ENCODE results near the gene EPS8.

Gene EPS8

DNA sequence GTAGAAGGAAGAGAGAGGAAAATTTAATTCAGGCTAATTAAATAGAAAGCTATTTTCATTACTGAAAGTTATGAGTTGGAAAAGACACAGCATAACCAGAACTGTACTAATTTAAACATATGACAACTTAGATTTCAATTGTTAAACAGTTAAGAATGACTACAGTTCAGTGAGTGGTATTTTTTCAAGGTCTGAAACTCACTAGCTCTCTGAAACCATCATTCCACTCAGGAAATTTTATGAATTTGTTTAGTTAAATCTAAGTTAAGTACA, 62.4 kb downstream of the EPS8 start:
- no peaks in the 10 kb centered on the region for H3K9me3 ChIP-seq (ENCODE audit: insufficient read depth, low read length)
- DNase-seq (ENCODE audit: low read depth, low spot score), result no peak
- no peaks in the 10 kb centered on the region for H3K36me3 ChIP-seq (ENCODE audit: insufficient read depth, insufficient read length, low read length)
- H3K4me1 ChIP-seq (ENCODE audit: insufficient read depth, insufficient read length), result no peaks in the 10 kb centered on the region
- H3K27me3 ChIP-seq (ENCODE audit: insufficient read depth, insufficient read length), result no peaks in the 10 kb centered on the region
- no peak overlapping the region for H3K4me3 ChIP-seq (ENCODE audit: insufficient read length, low read depth)
- TF ChIP-seq YY1 (IDR thresholded peaks at IDR 0.05; ENCODE audit: insufficient read depth, insufficient read length) (no peak), SUZ12 (IDR thresholded peaks at IDR 0.05; ENCODE audit: extremely low read depth, insufficient read depth, insufficient read length) (no peak), ZNF274 (IDR thresholded peaks at IDR 0.05; ENCODE audit: low read depth, low read length) (no peak)
- no peak overlapping the region for H3K9ac ChIP-seq (ENCODE audit: insufficient read length, low read depth)

DNA sequence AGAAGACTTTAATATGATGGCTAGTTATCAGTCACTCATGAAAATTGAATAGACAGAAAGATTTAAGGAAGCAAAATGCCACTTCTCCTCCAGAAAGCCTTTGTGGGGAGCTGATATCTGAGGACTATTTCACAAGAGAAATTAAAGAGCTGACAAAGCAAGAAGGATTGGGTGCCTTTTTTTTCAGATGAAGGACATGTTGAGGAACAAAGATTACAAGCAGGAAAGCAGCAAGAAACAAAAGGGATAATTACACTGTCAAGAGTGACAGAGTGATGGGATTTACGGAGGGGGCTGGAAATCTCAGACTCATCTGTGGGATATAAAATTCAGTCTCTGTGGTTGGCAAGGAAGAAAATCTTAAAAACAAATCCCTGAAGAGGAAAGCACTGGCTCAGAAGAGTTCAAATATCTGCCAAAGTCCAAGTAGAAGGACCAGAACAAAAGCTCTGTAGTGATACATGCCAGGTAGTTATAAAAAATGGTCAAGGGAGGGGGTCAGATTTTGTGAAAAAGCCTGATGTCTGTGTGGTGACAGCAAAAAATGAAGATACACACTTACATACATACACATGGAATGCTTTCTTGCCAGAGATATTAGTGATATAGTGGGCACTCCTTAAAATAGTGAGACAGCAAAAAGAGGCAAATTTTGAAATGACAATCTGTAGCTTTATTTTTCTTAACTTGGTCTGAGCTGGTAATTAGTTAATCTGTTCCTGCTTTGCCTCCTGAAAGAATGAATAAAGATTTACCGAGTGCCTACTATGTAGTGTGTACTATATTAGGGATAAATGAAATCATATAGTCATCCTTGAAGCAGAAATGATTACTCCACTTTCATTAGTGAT, 62.9 kb downstream of the EPS8 start:
- no peak for TF ChIP-seq YY1 (IDR thresholded peaks at IDR 0.05; ENCODE audit: insufficient read depth, insufficient read length)
- TF ChIP-seq ZNF274 (IDR thresholded peaks at IDR 0.05; ENCODE audit: low read depth, low read length), result no peak
- TF ChIP-seq SUZ12 (IDR thresholded peaks at IDR 0.05; ENCODE audit: extremely low read depth, insufficient read depth, insufficient read length), result no peak
- Histone ChIP-seq H3K36me3 (ENCODE audit: insufficient read depth, insufficient read length, low read length) (no peaks in the 10 kb centered on the region), H3K4me1 (ENCODE audit: insufficient read depth, insufficient read length) (no peaks in the 10 kb centered on the region), H3K9me3 (ENCODE audit: insufficient read depth, low read length) (no peaks in the 10 kb centered on the region), H3K4me3 (ENCODE audit: insufficient read length, low read depth) (no peak overlapping the region), H3K9ac (ENCODE audit: insufficient read length, low read depth) (no peak overlapping the region), H3K27me3 (ENCODE audit: insufficient read depth, insufficient read length) (no peaks in the 10 kb centered on the region)
- DNase-seq (ENCODE audit: low read depth, low spot score), result no peak

DNA sequence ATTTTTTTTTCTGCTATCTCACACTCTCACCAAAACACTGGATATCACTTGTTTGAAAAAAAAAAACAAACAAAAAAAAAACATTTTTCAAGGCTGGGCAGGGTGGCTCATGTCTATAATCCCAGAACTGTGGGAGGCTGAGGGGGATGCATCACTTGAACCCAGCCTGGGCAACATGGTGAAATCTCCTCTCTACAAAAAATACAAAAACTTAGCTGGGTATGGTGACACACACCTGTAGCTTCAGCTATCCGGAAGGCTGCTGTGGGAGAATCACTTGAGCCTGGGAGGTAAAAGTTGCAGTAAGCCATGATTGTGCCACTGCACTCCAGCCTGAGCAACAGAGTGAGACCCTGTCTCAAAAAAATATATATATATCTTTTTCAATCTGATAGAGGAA, 66.2 kb downstream of the EPS8 start:
- Histone ChIP-seq H3K4me3 (ENCODE audit: insufficient read length, low read depth) (no peak overlapping the region), H3K27me3 (ENCODE audit: insufficient read depth, insufficient read length) (no peaks in the 10 kb centered on the region), H3K36me3 (ENCODE audit: insufficient read depth, insufficient read length, low read length) (no peaks in the 10 kb centered on the region), H3K9me3 (ENCODE audit: insufficient read depth, low read length) (no peaks in the 10 kb centered on the region), H3K4me1 (ENCODE audit: insufficient read depth, insufficient read length) (no peaks in the 10 kb centered on the region), H3K9ac (ENCODE audit: insufficient read length, low read depth) (no peak overlapping the region)
- DNase-seq (ENCODE audit: low read depth, low spot score), result no peak
- TF ChIP-seq ZNF274 (IDR thresholded peaks at IDR 0.05; ENCODE audit: low read depth, low read length) (no peak), YY1 (IDR thresholded peaks at IDR 0.05; ENCODE audit: insufficient read depth, insufficient read length) (no peak), SUZ12 (IDR thresholded peaks at IDR 0.05; ENCODE audit: extremely low read depth, insufficient read depth, insufficient read length) (no peak)

DNA sequence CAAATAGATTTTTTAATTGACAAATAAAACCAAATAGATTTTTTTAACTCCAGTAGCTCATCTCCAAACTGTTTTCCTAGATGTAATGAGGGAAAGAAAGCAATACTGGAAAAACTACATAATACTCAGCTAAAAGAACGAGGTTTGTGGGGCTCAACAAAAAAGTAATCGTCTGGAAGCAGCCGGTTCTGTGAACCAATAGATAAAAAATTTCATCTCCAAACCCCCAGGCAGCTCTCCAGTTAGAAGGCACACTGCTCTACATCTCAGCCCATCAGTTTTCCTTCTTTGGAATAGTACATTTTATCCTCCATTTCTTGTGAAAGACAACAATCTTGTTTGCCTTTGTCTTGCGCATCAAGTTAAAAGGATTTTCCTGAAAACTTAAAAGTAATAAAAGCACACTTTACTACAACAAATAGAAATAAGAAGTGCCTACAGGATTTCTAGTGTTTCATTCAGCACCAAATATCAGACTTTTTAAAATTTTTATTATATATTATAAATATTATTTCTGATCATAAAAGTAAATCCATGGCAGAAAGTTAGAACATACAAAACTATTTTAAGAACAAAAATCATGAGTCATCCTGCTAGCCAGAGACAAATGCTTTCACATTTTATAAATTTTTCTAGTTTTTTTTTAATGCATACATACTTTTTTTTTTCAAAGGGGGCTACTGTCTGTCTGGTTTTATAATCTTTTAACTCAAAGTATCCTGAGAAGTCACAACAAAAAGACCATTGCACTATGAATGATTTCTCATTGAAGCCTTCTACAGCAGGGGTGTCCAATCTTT, 67.7 kb downstream of the EPS8 start:
- TF ChIP-seq YY1 (IDR thresholded peaks at IDR 0.05; ENCODE audit: insufficient read depth, insufficient read length) (no peak), ZNF274 (IDR thresholded peaks at IDR 0.05; ENCODE audit: low read depth, low read length) (no peak), SUZ12 (IDR thresholded peaks at IDR 0.05; ENCODE audit: extremely low read depth, insufficient read depth, insufficient read length) (no peak)
- Histone ChIP-seq H3K9me3 (ENCODE audit: insufficient read depth, low read length) (no peaks in the 10 kb centered on the region), H3K9ac (ENCODE audit: insufficient read length, low read depth) (no peak overlapping the region), H3K4me1 (ENCODE audit: insufficient read depth, insufficient read length) (no peaks in the 10 kb centered on the region), H3K4me3 (ENCODE audit: insufficient read length, low read depth) (no peak overlapping the region), H3K27me3 (ENCODE audit: insufficient read depth, insufficient read length) (no peaks in the 10 kb centered on the region), H3K36me3 (ENCODE audit: insufficient read depth, insufficient read length, low read length) (no peaks in the 10 kb centered on the region)
- no peak for DNase-seq (ENCODE audit: low read depth, low spot score)

DNA sequence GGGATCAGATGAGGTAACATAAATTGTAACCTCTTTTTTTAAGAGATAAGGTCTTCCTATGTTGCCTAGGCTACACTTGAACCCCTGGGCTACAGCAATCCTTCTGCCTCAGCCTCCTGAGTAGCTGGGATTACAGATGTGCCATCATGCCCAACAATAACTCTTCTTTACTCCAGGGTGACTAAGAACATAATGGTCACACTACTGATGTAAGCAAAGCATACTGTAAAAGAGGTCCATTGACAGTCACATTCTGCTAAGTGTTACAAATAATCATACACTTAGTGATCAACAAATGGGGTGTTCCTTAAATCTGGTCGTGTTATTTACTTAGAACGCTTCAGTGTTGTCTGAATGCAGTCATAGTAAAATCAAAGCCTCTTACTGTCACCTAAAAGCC, 68.9 kb downstream of the EPS8 start:
- no peak overlapping the region for H3K9ac ChIP-seq (ENCODE audit: insufficient read length, low read depth)
- H3K36me3 ChIP-seq (ENCODE audit: insufficient read depth, insufficient read length, low read length), result no peaks in the 10 kb centered on the region
- TF ChIP-seq SUZ12 (IDR thresholded peaks at IDR 0.05; ENCODE audit: extremely low read depth, insufficient read depth, insufficient read length), result no peak
- no peak for TF ChIP-seq YY1 (IDR thresholded peaks at IDR 0.05; ENCODE audit: insufficient read depth, insufficient read length)
- TF ChIP-seq ZNF274 (IDR thresholded peaks at IDR 0.05; ENCODE audit: low read depth, low read length), result no peak
- H3K9me3 ChIP-seq (ENCODE audit: insufficient read depth, low read length), result no peaks in the 10 kb centered on the region
- no peak for DNase-seq (ENCODE audit: low read depth, low spot score)
- H3K27me3 ChIP-seq (ENCODE audit: insufficient read depth, insufficient read length), result no peaks in the 10 kb centered on the region
- no peak overlapping the region for H3K4me3 ChIP-seq (ENCODE audit: insufficient read length, low read depth)
- no peaks in the 10 kb centered on the region for H3K4me1 ChIP-seq (ENCODE audit: insufficient read depth, insufficient read length)

DNA sequence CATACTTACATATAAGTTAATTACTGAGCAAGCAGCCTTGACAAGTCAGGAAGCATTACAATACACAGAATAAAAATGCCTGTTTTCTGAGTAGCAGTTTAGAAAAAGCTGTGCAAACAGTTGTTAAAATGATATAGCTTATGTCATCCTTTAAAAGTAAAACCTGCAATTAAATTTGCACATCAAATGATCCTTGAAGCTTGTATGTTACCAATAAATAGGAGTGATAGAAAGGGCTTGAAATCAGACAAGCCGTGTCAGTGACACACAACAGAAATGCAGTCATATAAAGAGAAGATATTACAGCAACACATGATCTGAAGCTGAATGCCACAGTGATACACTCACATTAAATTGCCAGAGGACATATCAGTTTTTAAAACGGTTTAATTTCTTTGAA, 70.0 kb downstream of the EPS8 start:
- Histone ChIP-seq H3K9me3 (ENCODE audit: insufficient read depth, low read length) (no peaks in the 10 kb centered on the region), H3K36me3 (ENCODE audit: insufficient read depth, insufficient read length, low read length) (no peaks in the 10 kb centered on the region), H3K9ac (ENCODE audit: insufficient read length, low read depth) (no peak overlapping the region), H3K4me3 (ENCODE audit: insufficient read length, low read depth) (no peak overlapping the region), H3K27me3 (ENCODE audit: insufficient read depth, insufficient read length) (no peaks in the 10 kb centered on the region), H3K4me1 (ENCODE audit: insufficient read depth, insufficient read length) (no peaks in the 10 kb centered on the region)
- TF ChIP-seq YY1 (IDR thresholded peaks at IDR 0.05; ENCODE audit: insufficient read depth, insufficient read length) (no peak), ZNF274 (IDR thresholded peaks at IDR 0.05; ENCODE audit: low read depth, low read length) (no peak), SUZ12 (IDR thresholded peaks at IDR 0.05; ENCODE audit: extremely low read depth, insufficient read depth, insufficient read length) (no peak)
- DNase-seq (ENCODE audit: low read depth, low spot score), result no peak

DNA sequence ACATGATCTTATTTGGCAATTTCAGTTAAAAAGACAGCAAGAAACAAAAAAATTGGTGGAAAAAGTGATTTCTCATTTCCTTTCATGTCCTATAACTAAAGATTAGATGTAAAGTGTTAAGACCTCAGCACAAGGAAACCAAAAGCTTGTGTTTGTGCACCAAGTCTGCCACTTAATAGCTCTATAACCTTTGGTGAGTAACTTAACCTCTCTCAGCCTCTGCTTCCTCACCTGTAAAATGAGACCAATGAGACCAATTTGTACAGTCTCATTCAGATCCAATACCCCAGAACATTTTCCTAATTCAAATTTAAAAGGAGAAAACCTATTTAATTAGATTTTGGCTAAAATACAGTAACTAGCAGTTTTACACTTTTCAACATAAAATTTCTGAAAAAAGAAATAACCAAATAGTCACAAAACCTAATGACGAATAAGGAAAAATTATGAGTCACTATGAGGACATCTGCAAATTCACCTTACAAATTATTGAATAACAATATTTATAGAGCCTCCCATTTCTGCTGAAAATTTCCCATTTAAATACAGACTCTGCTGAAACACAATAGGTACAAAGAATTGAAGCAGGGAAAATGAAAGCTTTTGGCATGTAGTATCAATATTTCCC, 71.1 kb downstream of the EPS8 start:
- TF ChIP-seq SUZ12 (IDR thresholded peaks at IDR 0.05; ENCODE audit: extremely low read depth, insufficient read depth, insufficient read length) (no peak), ZNF274 (IDR thresholded peaks at IDR 0.05; ENCODE audit: low read depth, low read length) (no peak), YY1 (IDR thresholded peaks at IDR 0.05; ENCODE audit: insufficient read depth, insufficient read length) (no peak)
- DNase-seq (ENCODE audit: low read depth, low spot score), result no peak
- H3K27me3 ChIP-seq (ENCODE audit: insufficient read depth, insufficient read length), result no peaks in the 10 kb centered on the region
- no peaks in the 10 kb centered on the region for H3K4me1 ChIP-seq (ENCODE audit: insufficient read depth, insufficient read length)
- H3K36me3 ChIP-seq (ENCODE audit: insufficient read depth, insufficient read length, low read length), result no peaks in the 10 kb centered on the region
- no peaks in the 10 kb centered on the region for H3K9me3 ChIP-seq (ENCODE audit: insufficient read depth, low read length)
- no peak overlapping the region for H3K9ac ChIP-seq (ENCODE audit: insufficient read length, low read depth)
- H3K4me3 ChIP-seq (ENCODE audit: insufficient read length, low read depth), result no peak overlapping the region
